NCI-H1092 (cell line): Measurements from ENCODE around the gene TTC13.
A peak's percentile ranks its signal among the peaks of the same experiment; 100 is the strongest.
"Not testable (repeated sequence)": the region's sequence is repeated elsewhere in the genome, so short reads cannot be mapped to it uniquely, and the experiment has no call there.

Source experiments
- DNase-seq: peaks from one replicate; lab custom pipeline; 2025; lab: John Stamatoyannopoulos, UW

TTC13 gene

GRCh38 chr1:230987448-230987847, 8.8 kb upstream of the TTC13 start:
- no peak for DNase-seq

- no peak for DNase-seq
These were observed 8.3 kb upstream of the TTC13 start for GRCh38 chr1:230986976-230987375.

DNA sequence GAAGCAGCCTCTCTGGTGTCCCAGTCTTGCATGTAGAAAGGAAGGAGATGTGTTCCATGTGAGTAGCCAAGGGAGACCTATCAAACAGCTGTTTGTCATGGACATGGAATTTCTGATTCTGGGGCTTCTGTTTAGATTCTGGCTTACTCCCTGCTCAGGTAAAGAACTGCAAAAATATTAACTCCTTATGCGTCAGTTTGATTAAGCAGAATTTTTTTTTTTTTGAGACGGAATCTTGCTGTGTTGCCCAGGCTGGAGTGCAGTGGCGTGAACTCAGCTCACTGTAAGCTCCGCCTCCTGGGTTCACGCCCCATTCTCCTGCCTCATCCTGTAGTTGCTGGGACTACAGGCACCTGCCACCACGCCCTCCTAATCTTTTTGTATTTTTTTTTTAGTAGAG, 7.0 kb upstream of the TTC13 start:
- no peak for DNase-seq

GRCh38 chr1:230984622-230985515, 6.2 kb upstream of the TTC13 start:
- not testable (repeated sequence) for DNase-seq

DNA sequence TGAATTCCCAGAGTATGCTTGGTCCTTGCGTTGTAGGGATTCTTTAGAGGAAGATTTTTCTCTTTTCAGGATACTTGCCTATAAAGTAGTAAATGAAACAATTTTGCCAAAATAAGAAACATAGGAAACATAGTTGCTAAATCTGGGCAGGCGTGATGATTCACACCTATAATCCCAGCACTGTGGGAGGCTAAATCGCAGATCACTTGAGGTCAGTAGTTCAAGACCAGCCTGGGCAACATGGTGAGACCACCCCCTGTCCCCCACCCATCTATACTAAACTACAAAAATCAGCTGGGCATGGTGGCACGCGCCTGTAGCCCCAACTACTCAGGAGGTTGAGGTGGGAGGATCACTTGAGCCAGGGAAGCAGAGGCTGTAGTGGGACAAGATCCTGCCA, 5.2 kb upstream of the TTC13 start:
- DNase-seq: no peak

DNA sequence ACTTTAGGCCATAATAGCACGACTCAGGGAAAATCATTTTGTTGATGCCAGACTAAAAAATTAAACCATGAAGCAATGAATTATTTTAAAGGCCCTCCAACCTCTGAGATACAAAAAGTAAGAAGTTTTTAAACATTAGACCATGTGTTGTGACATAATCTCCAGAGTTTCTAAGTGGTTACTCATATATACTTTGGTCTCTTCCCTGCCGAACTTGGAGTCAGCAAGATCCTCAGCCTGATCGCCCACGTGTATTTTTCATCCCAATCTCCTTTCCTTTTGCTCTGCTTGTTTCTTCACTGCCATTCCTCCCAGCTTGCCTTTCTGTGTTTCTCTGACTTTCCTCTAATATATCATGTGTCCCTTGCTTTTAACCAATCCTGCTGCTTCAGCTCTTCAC, 4.0 kb upstream of the TTC13 start:
- no peak for DNase-seq

GRCh38 chr1:230979952-230980351, 1.3 kb upstream of the TTC13 start:
- no peak for DNase-seq

DNA sequence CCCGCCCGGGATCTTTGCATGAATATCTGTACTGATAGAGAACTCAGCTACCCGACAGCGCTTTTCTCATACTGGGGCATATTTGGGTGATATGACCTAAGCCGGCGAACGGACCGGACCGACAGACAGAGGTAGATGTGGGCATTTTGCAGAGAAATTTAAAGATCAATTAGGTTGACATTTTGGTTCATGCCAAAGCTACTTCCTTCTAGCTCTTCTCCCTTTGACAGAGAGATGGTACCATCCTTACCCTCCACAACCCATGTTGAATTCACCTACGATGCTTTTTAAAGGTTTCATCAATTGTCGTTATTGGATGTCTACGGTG, 692 bp upstream of the TTC13 start:
- no peak for DNase-seq

GRCh38 chr1:230977761-230978490, 735 bp downstream of the TTC13 start:
- DNase-seq: peak; percentile 56

- no peak for DNase-seq
These were observed 1.6 kb downstream of the TTC13 start for GRCh38 chr1:230976825-230977747.

GRCh38 chr1:230976360-230976759, 2.3 kb downstream of the TTC13 start:
- no peak for DNase-seq

DNA sequence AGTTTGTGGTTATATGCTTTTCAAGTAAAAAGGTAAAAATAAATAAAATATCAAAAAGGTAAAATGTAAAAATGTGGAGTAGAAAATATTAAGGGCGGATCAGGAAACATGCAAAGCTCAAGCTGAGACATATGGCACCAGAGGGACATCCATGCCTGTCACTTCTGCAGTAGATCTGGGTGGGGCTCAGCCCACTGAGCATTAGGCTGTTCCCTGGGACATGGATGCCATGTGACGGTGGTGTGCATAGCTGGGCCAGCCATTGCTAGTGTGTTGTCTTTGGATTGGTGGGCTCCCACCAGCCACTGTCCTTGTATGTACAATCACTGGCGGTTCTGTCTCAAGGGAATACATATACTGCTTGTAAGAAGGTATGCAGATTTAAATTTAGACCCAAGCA, 3.0 kb downstream of the TTC13 start:
- no peak for DNase-seq

DNA sequence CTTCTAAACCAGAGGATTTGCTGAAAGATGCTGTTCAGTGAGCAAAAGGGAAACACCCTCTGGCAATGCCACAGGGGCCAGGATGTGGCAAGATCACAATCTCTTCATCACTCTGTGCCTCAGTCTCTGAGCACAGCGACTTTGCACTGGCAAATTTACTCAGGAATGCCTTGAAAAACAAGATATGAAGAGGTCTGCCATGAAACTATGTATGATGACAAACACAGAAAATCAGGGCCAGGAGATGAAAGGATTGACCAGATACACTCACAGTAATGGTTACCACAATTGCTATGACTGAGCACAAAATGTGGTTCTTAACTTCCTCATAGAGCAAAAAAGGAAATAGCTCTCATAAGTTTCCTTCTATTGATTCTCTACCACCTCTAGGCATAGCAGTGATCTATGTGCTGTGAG, 5.8 kb downstream of the TTC13 start:
- DNase-seq: no peak

GRCh38 chr1:230971771-230972170, 6.9 kb downstream of the TTC13 start:
- DNase-seq: no peak

GRCh38 chr1:230970432-230970831, 8.2 kb downstream of the TTC13 start:
- DNase-seq: no peak

GRCh38 chr1:230966358-230966873, 12.2 kb downstream of the TTC13 start:
- no peak for DNase-seq

- DNase-seq: no peak
These were observed 13.1 kb downstream of the TTC13 start for GRCh38 chr1:230965535-230965934.

GRCh38 chr1:230964896-230965295, 13.8 kb downstream of the TTC13 start:
- no peak for DNase-seq

DNA sequence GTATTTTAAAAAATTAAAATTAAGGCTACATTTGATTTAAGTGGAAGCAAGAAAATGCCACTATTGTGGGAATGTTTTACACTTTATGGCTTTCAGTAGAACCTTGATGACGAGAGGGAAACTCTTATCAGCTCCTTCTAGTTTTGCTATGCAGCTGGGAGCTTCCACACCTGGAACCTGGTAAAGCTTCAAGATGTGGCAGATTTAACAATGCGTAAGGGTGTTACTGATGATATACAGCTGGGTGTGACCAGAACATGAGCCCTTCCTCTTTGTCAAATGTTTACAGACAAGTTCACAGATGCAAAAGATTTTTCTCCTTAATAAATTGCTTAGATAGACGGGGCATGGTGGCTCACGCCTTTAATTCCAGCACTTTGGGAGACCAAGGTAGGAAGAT, 20.3 kb downstream of the TTC13 start:
- DNase-seq: no peak

- no peak for DNase-seq
These were observed 21.1 kb downstream of the TTC13 start for GRCh38 chr1:230957580-230957989.

GRCh38 chr1:230950404-230950803, 28.3 kb downstream of the TTC13 start:
- no peak for DNase-seq

DNA sequence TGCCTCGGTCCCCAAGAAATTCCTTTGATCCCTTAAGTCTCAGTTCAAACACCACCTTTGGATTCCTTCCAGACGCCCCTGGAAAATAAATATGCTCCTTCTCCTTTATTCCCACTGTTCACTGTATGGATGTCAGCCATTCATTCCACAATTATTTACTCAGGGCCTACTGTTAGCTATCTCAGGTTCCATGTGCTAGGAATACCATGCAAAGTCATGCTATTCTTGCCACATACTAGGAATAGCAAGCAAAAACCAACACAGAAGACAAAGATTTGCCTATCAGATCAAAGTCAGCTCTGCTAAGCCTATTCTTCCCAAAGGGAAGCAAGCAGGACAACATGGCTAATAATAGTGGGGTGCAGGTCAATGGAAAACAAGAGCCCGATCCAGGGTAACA, 29.8 kb downstream of the TTC13 start:
- DNase-seq: no peak
